Body of pancreas (tissue), 4 donors: Measurements from ENCODE around the gene FRAT2. TPM values are rescaled to one million over a fixed set of nuclear protein-coding genes. Genes with fewer than 3 reads are reported as not detected.

Experiments
- ATAC-seq: fragments of 150-250 bp; one replicate; pipeline ENCODE4 v1.9.1; 2016
- DNase-seq, 4 donors: peaks; one replicate each; pipeline ENCODE4 v3.0.0-alpha.2; 2019
- H3K27ac ChIP-seq, 4 donors: fragments of 200-600 bp; sonication (generic); 1 replicate in 3 of 4; 2 replicates in 1 of 4; pipeline versions ENCODE4 v1.5.1 to v1.6.1; 2016 to 2019; ENCODE audit warnings: mild to moderate bottlenecking in 1 of 4, mixed read lengths in 1 of 4, moderate library complexity in 1 of 4
- H3K27me3 ChIP-seq, 2 donors: fragments of 200-600 bp; sonication (generic); one replicate each; pipeline ENCODE4 v1.6.0; 2016; ENCODE audit warnings: mild to moderate bottlenecking in 1 of 2
- H3K36me3 ChIP-seq, 2 donors: fragments of 200-600 bp; sonication (generic); replicated peaks in 1 of 2; 2 replicates each; pipeline ENCODE4 v1.5.1; 2016; ENCODE audit warnings: low read depth in 2 of 2; ENCODE audit not compliant: insufficient read depth in 1 of 2
- H3K4me1 ChIP-seq: fragments of 200-600 bp; sonication (generic); one replicate; pipeline ENCODE4 v1.6.0; 2016
- H3K4me3 ChIP-seq, 2 donors: fragments of 200-600 bp; sonication (generic); 1 replicate in 1 of 2; 2 replicates in 1 of 2; pipeline ENCODE4 v1.5.1; 2016 to 2019
- H3K9me3 ChIP-seq, 3 donors: fragments of 200-600 bp; sonication (generic); 1 replicate in 2 of 3; 2 replicates in 1 of 3; pipeline ENCODE4 v1.5.1; 2016
- POLR2A ChIP-seq, 3 donors: fragments of 450-650 bp; IDR thresholded peaks; one replicate each; pipeline ENCODE4 v1.6.1; 2016; ENCODE audit warnings: antibody characterized with exemption in 3 of 3, mild to moderate bottlenecking in 2 of 3
- WGBS, 2 donors: methylation state at CpG; one replicate each; pipeline ENCODE4 v1.1.5; 2017; 5-methylcytosine and 5-hydroxymethylcytosine counted together
- intact Hi-C: fragments of 100-400 bp; cut with DNase I; formaldehyde crosslinking; loops from one replicate; pipeline ENCODE4 v1.15.1; 2023
- total RNA-seq, 2 donors: library from RNA; depleted of rRNA; stranded (reverse); fragments of >200 nt; gene quantifications; one replicate each; pipeline ENCODE4 v1.1.0, GENCODE V29; 2016
- TF ChIP-seq, protein P1 (sequence below), 7 experiments: fragments of 450-650 bp in 4 of 7; fragments of 200-600 bp in 3 of 7; sonication (generic) in 3 of 7; IDR thresholded peaks; one replicate each; pipeline ENCODE4 v1.5.1; 2016 to 2019; ENCODE audit warnings: antibody characterized with exemption in 7 of 7

Gene FRAT2
- total RNA-seq, 2 donors from 2014 or later: 19.5 to 20.8 TPM

DNA sequence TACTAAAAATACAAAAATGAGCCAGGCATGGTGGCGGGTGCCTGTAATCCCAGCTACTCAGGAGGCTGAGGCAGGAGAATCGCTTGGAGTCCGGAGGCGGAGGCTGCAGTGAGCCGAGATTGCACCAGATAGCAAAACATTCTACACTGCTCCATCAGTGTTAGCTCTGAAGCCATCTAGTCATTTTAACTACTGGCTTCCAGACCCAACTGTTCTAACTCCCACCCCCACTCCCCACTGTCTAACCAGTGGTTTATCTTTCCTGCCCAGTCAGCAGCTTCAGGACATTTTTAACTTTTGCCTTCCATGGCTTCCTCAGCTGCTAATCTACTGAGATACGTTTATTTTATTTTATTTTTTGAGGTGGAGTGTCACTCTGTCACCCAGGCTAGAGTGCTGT lies 21.6 kb downstream of the FRAT2 start:
- H3K4me1 ChIP-seq: no peaks in the 10 kb centered on the region
- no peaks in the 10 kb centered on the region for H3K9me3 ChIP-seq
- 80 to 87% methylated on average over 6 of the region's 6 CpGs for WGBS, 2 donors
- H3K36me3 ChIP-seq: no peaks in the 10 kb centered on the region
- no peaks in the 10 kb centered on the region for H3K27me3 ChIP-seq
- TF ChIP-seq, protein P1, sequence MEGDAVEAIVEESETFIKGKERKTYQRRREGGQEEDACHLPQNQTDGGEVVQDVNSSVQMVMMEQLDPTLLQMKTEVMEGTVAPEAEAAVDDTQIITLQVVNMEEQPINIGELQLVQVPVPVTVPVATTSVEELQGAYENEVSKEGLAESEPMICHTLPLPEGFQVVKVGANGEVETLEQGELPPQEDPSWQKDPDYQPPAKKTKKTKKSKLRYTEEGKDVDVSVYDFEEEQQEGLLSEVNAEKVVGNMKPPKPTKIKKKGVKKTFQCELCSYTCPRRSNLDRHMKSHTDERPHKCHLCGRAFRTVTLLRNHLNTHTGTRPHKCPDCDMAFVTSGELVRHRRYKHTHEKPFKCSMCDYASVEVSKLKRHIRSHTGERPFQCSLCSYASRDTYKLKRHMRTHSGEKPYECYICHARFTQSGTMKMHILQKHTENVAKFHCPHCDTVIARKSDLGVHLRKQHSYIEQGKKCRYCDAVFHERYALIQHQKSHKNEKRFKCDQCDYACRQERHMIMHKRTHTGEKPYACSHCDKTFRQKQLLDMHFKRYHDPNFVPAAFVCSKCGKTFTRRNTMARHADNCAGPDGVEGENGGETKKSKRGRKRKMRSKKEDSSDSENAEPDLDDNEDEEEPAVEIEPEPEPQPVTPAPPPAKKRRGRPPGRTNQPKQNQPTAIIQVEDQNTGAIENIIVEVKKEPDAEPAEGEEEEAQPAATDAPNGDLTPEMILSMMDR (IDR thresholded peaks at IDR 0.05): no peak
- TF ChIP-seq POLR2A (IDR thresholded peaks at IDR 0.05): no peak
- H3K4me3 ChIP-seq: no peak overlapping the region
- no peak for ATAC-seq
- intact Hi-C loops: no loop called here
- no peak overlapping the region for H3K27ac ChIP-seq
- DNase-seq: no peak

DNA sequence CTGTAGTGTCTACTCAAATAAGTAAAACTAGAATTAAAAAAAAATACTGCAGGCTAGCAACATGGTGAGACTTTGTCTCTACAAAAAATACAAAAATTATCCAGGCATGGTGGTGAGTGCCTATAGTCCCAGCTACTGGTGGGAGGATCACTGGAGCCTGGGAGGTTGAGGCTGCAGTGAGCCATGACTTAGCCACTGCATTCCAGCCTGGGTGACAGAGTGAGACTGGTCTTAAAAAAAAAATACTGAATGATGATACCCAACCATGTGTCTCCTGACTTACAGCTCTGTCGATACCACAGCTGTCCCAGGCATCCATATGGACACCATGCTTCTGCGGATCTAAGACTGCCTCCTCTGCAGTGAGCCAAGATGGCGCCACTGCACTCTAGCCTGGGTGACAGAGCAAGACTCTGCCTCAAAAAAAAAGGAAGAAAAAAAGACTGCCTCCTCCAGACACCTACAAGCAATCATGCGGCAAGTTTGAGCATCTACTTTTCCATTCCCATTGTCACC lies 23.4 kb downstream of the FRAT2 start:
- Histone ChIP-seq H3K9me3 (no peaks in the 10 kb centered on the region), H3K27me3 (no peaks in the 10 kb centered on the region), H3K36me3 (no peaks in the 10 kb centered on the region), H3K4me1 (no peaks in the 10 kb centered on the region), H3K4me3 (no peak overlapping the region), H3K27ac (no peak overlapping the region)
- no peak for ATAC-seq
- TF ChIP-seq, protein P1 (IDR thresholded peaks at IDR 0.05): no peak
- TF ChIP-seq POLR2A (IDR thresholded peaks at IDR 0.05): no peak
- DNase-seq: no peak
- 86 to 98% methylated on average over 4 of the region's 4 CpGs for whole genome bisulfite sequencing, 2 donors
- intact Hi-C loops: no loop called here

DNA sequence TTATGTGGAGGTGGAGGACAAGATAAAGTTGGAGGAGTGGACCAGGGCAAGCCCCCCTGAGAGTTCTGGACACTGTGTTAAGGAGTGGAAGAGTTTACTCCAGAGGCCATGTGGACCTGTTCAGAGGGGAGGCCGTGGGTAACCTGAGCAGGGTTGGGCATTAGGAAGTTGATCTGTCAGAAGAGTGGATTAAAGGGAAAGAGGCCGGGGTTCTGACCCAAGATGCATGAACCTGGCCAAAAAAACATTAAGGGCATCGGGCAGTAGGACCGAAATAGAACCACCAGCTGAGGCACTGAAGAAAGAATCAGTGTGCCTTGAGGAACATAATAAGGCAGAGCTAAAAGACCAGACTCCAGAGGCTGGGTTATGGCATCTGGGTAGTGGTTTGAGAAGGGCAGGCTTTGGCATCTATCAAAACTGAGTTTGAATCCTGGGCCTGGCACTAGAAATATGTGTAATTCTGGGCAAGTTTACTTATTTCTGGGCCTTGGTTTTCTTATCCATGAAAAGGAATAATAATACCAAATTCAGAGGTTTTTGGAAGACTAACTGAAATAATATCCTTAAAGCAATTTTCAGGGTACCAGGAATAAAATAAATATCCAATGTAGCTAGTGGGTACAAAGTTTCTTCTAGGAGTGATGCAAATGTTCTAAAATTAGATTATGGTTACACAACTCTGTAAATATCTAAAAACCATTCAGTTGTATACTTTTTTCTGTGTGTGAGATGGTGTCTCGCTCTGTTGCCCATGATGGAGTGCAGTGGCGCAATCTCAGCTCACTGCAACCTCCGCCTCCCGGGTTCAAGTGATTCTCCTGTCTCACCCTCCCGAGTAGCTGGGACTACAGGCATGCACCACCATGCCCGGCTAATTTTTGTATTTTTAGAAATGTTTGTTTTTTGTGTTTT lies 26.4 kb downstream of the FRAT2 start:
- DNase-seq (no peak), ATAC-seq (no peak)
- Histone ChIP-seq H3K9me3 (no peaks in the 10 kb centered on the region), H3K27ac (no peak overlapping the region), H3K27me3 (no peaks in the 10 kb centered on the region), H3K4me1 (no peaks in the 10 kb centered on the region), H3K4me3 (no peak overlapping the region), H3K36me3 (no peaks in the 10 kb centered on the region)
- 70 to 82% methylated on average over 10 of the region's 10 CpGs for whole genome bisulfite sequencing, 2 donors
- TF ChIP-seq POLR2A (IDR thresholded peaks at IDR 0.05): no peak
- TF ChIP-seq, protein P1 (IDR thresholded peaks at IDR 0.05): no peak
- intact Hi-C loops: no loop called here

DNA sequence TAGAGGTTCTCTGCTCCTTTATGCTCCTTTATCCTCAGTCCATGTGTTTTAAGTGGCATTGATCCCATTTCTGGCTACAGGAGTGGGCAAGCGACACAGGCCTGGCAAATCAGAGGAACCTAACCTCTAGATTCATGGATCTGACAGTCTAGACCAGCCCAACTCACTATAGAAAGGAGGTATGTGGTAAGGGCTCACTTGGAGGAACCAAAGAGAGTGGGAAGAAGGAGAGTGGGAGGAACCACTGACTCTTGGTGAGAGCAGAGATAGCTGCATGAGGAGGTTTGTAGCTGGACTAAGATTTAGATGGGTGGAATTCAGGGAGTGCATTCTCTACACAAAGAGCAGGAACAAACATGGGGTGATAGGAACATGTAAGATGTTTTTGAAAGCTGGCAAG lies 27.1 kb downstream of the FRAT2 start:
- Histone ChIP-seq H3K4me3 (no peak overlapping the region), H3K27me3 (no peaks in the 10 kb centered on the region), H3K9me3 (no peaks in the 10 kb centered on the region), H3K4me1 (no peaks in the 10 kb centered on the region), H3K36me3 (no peaks in the 10 kb centered on the region), H3K27ac (no peak overlapping the region)
- DNase-seq (no peak), ATAC-seq (no peak)
- TF ChIP-seq, protein P1 (IDR thresholded peaks at IDR 0.05): no peak
- intact Hi-C loops: no loop called here
- WGBS, 2 donors: 95% methylated on average over 1 of the region's 1 CpG
